ENCODE measurements around the gene PDLIM4. TPM values are rescaled to one million over a fixed set of nuclear protein-coding genes. Genes with fewer than 3 reads are reported as not detected.

The PDLIM4 gene
- 1.4 and 2.0 TPM in 2 replicates for total RNA-seq

- Mint-ChIP-seq H3K4me1 (ENCODE audit: low read depth) (peaks cover 29% of the 10 kb centered on the region), H3K9me3 (no peaks in the 10 kb centered on the region), H3K27me3 (ENCODE audit: insufficient read depth) (peaks cover 20% of the 10 kb centered on the region), H3K4me3 (no peak within 1 kb of the TSS), H3K36me3 (ENCODE audit: low read depth) (peaks cover 3% of the 10 kb centered on the region), H3K27ac (no peak within 1 kb of the TSS)
- intact Hi-C loops (cut with micrococcal nuclease), result no loop called here
- no peak for DNase-seq (ENCODE audit: low spot score)
Observed at GRCh38 chr5:132257131-132258101, at the start of gene PDLIM4. TSS of gene PDLIM4 (plus strand) at chr5:132257696. CDS start at chr5:132257735, 39 bp downstream.

- H3K27me3 Mint-ChIP-seq (ENCODE audit: insufficient read depth), result no peaks in the 10 kb centered on the region
- H3K4me1 Mint-ChIP-seq (ENCODE audit: low read depth), result peaks cover 19% of the 10 kb centered on the region
- DNase-seq (ENCODE audit: low spot score), result no peak
- intact Hi-C loops (cut with micrococcal nuclease), result no loop called here
- no peak overlapping the region for H3K27ac Mint-ChIP-seq
- peaks cover 36% of the 10 kb centered on the region for H3K36me3 Mint-ChIP-seq (ENCODE audit: low read depth)
- H3K9me3 Mint-ChIP-seq, result no peaks in the 10 kb centered on the region
- H3K4me3 Mint-ChIP-seq, result no peak overlapping the region
Observed at GRCh38 chr5:132207778-132208177, 49.7 kb upstream of the PDLIM4 start.

GRCh38 chr5:132209131-132209530, 48.4 kb upstream of the PDLIM4 start:
- H3K4me3 Mint-ChIP-seq, result no peak overlapping the region
- peaks cover 25% of the 10 kb centered on the region for H3K36me3 Mint-ChIP-seq (ENCODE audit: low read depth)
- intact Hi-C loops (cut with micrococcal nuclease), result no loop called here
- DNase-seq (ENCODE audit: low spot score), result no peak
- no peaks in the 10 kb centered on the region for H3K27me3 Mint-ChIP-seq (ENCODE audit: insufficient read depth)
- peaks cover 11% of the 10 kb centered on the region for H3K4me1 Mint-ChIP-seq (ENCODE audit: low read depth)
- H3K9me3 Mint-ChIP-seq, result no peaks in the 10 kb centered on the region
- H3K27ac Mint-ChIP-seq, result no peak overlapping the region

GRCh38 chr5:132209901-132210545, 47.5 kb upstream of the PDLIM4 start:
- DNase-seq (ENCODE audit: low spot score), result no peak
- intact Hi-C loops (cut with micrococcal nuclease), result no loop called here
- H3K27me3 Mint-ChIP-seq (ENCODE audit: insufficient read depth), result peaks cover 1% of the 10 kb centered on the region

GRCh38 chr5:132210944-132211343, 46.6 kb upstream of the PDLIM4 start:
- H3K27ac Mint-ChIP-seq, result no peak overlapping the region
- H3K4me3 Mint-ChIP-seq, result no peak overlapping the region
- peaks cover 16% of the 10 kb centered on the region for H3K36me3 Mint-ChIP-seq (ENCODE audit: low read depth)
- no peak for DNase-seq (ENCODE audit: low spot score)
- intact Hi-C loops (cut with micrococcal nuclease), result no loop called here
- no peaks in the 10 kb centered on the region for H3K9me3 Mint-ChIP-seq
- H3K4me1 Mint-ChIP-seq (ENCODE audit: low read depth), result peaks cover 7% of the 10 kb centered on the region
- peaks cover 2% of the 10 kb centered on the region for H3K27me3 Mint-ChIP-seq (ENCODE audit: insufficient read depth)

More at GRCh38 chr5:132209901-132210545, 47.5 kb upstream of the PDLIM4 start:
- Mint-ChIP-seq H3K36me3 (ENCODE audit: low read depth) (peaks cover 18% of the 10 kb centered on the region), H3K4me1 (ENCODE audit: low read depth) (peaks cover 7% of the 10 kb centered on the region), H3K9me3 (no peaks in the 10 kb centered on the region), H3K27ac (no peak overlapping the region), H3K4me3 (no peak overlapping the region)

- Mint-ChIP-seq H3K27ac (no peak overlapping the region), H3K9me3 (no peaks in the 10 kb centered on the region), H3K36me3 (ENCODE audit: low read depth) (peaks cover 21% of the 10 kb centered on the region), H3K4me3 (no peak overlapping the region), H3K4me1 (ENCODE audit: low read depth) (peaks cover 7% of the 10 kb centered on the region), H3K27me3 (ENCODE audit: insufficient read depth) (peaks cover 2% of the 10 kb centered on the region)
- DNase-seq (ENCODE audit: low spot score), result no peak
- intact Hi-C loops (cut with micrococcal nuclease), result no loop called here
Observed at GRCh38 chr5:132211787-132212186, 45.7 kb upstream of the PDLIM4 start.

- H3K27me3 Mint-ChIP-seq (ENCODE audit: insufficient read depth), result peaks cover 3% of the 10 kb centered on the region
- no peak overlapping the region for H3K27ac Mint-ChIP-seq
- DNase-seq (ENCODE audit: low spot score), result no peak
- peaks cover 6% of the 10 kb centered on the region for H3K4me1 Mint-ChIP-seq (ENCODE audit: low read depth)
- peaks cover 21% of the 10 kb centered on the region for H3K36me3 Mint-ChIP-seq (ENCODE audit: low read depth)
- H3K4me3 Mint-ChIP-seq, result no peak overlapping the region
- H3K9me3 Mint-ChIP-seq, result no peaks in the 10 kb centered on the region
- intact Hi-C loops (cut with micrococcal nuclease), result no loop called here
Observed at GRCh38 chr5:132213666-132214065, 43.8 kb upstream of the PDLIM4 start.

GRCh38 chr5:132214491-132214890, 43.0 kb upstream of the PDLIM4 start:
- Mint-ChIP-seq H3K27ac (no peak overlapping the region), H3K27me3 (ENCODE audit: insufficient read depth) (peaks cover 3% of the 10 kb centered on the region), H3K4me1 (ENCODE audit: low read depth) (no peaks in the 10 kb centered on the region), H3K36me3 (ENCODE audit: low read depth) (peaks cover 21% of the 10 kb centered on the region), H3K4me3 (no peak overlapping the region), H3K9me3 (no peaks in the 10 kb centered on the region)
- intact Hi-C loops (cut with micrococcal nuclease), result no loop called here
- no peak for DNase-seq (ENCODE audit: low spot score)

- Mint-ChIP-seq H3K27me3 (ENCODE audit: insufficient read depth) (peaks cover 3% of the 10 kb centered on the region), H3K4me3 (no peak overlapping the region), H3K36me3 (ENCODE audit: low read depth) (peaks cover 24% of the 10 kb centered on the region), H3K4me1 (ENCODE audit: low read depth) (no peaks in the 10 kb centered on the region), H3K27ac (no peak overlapping the region), H3K9me3 (no peaks in the 10 kb centered on the region)
- no peak for DNase-seq (ENCODE audit: low spot score)
- intact Hi-C loops (cut with micrococcal nuclease), result no loop called here
Observed at GRCh38 chr5:132215329-132215728, 42.2 kb upstream of the PDLIM4 start.

- H3K9me3 Mint-ChIP-seq, result no peaks in the 10 kb centered on the region
- no peak for DNase-seq (ENCODE audit: low spot score)
- intact Hi-C loops (cut with micrococcal nuclease), result no loop called here
- no peak overlapping the region for H3K4me3 Mint-ChIP-seq
- peaks cover 3% of the 10 kb centered on the region for H3K27me3 Mint-ChIP-seq (ENCODE audit: insufficient read depth)
- H3K27ac Mint-ChIP-seq, result no peak overlapping the region
- peaks cover 7% of the 10 kb centered on the region for H3K4me1 Mint-ChIP-seq (ENCODE audit: low read depth)
- peaks cover 31% of the 10 kb centered on the region for H3K36me3 Mint-ChIP-seq (ENCODE audit: low read depth)
Observed at GRCh38 chr5:132218321-132218720, 39.2 kb upstream of the PDLIM4 start.

- Mint-ChIP-seq H3K4me3 (no peak overlapping the region), H3K4me1 (ENCODE audit: low read depth) (peaks cover 11% of the 10 kb centered on the region), H3K36me3 (ENCODE audit: low read depth) (peaks cover 40% of the 10 kb centered on the region), H3K27ac (no peak overlapping the region), H3K9me3 (no peaks in the 10 kb centered on the region), H3K27me3 (ENCODE audit: insufficient read depth) (peaks cover 3% of the 10 kb centered on the region)
- DNase-seq (ENCODE audit: low spot score), result no peak
- intact Hi-C loops (cut with micrococcal nuclease), result no loop called here
Observed at GRCh38 chr5:132219289-132219970, 38.1 kb upstream of the PDLIM4 start.

- Mint-ChIP-seq H3K9me3 (no peaks in the 10 kb centered on the region), H3K4me1 (ENCODE audit: low read depth) (peaks cover 15% of the 10 kb centered on the region), H3K27me3 (ENCODE audit: insufficient read depth) (peaks cover 2% of the 10 kb centered on the region), H3K27ac (no peak overlapping the region), H3K36me3 (ENCODE audit: low read depth) (peaks cover 41% of the 10 kb centered on the region), H3K4me3 (no peak overlapping the region)
- no peak for DNase-seq (ENCODE audit: low spot score)
- intact Hi-C loops (cut with micrococcal nuclease), result no loop called here
Observed at GRCh38 chr5:132219981-132220380, 37.5 kb upstream of the PDLIM4 start.

- DNase-seq (ENCODE audit: low spot score), result no peak
- Mint-ChIP-seq H3K4me3 (no peak overlapping the region), H3K4me1 (ENCODE audit: low read depth) (peaks cover 20% of the 10 kb centered on the region), H3K27ac (no peak overlapping the region), H3K36me3 (ENCODE audit: low read depth) (peaks cover 44% of the 10 kb centered on the region), H3K27me3 (ENCODE audit: insufficient read depth) (peaks cover 1% of the 10 kb centered on the region), H3K9me3 (no peaks in the 10 kb centered on the region)
- intact Hi-C loops (cut with micrococcal nuclease), result no loop called here
Observed at GRCh38 chr5:132220491-132220890, 37.0 kb upstream of the PDLIM4 start.

Data from activated T-helper 1 cell treated with anti-CD3 and anti-CD28 coated beads, Interleukin-12 subunit alpha, Interleukin-12 subunit beta, Interleukin-2, Interleukin-4 antibody, amounts not matched to agents 30 ng/mL and 10 ng/mL and 1 ng/mL, durations not matched to agents 14 hours and 24 hours and 36 hours (primary cell).